ENCODE results near the gene SORBS2. TPM values are rescaled to one million over a fixed set of nuclear protein-coding genes. Genes with fewer than 3 reads are reported as not detected.

SORBS2 gene
- total and polyA plus RNA-seq, 12 donors: 175 to 3,169 (median 1,523) TPM

DNA sequence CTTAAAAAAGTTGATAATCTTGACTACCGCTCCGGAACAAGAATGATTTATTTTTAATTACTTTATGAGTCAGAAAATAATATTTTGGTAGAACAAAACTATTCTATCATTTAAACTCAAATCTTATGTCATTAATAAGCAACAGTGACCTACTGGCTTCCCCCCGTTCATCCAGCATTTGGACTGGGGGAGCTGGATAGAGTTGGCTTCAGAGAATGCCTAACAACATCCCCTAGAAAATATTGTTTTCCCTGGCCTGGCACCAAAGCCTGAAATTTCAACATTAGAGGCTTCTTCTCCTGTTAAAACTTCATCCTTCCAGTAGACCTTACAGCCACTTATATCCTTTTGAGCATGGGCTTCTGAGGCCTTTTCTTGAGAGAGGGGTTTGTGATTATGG lies 221.0 kb downstream of the SORBS2 start:
- Histone ChIP-seq H3K4me3 (no peak overlapping the region), H3K36me3 (peaks cover 0 to 30% (median 0%) of the 10 kb centered on the region in 9 donors), H3K27ac (peak overlapping the region in 5 of 10 donors; percentile 34 to 67 (median 49)), H3K9me3 (no peaks in the 10 kb centered on the region), H3K27me3 (peaks cover 0 to 19% (median 0%) of the 10 kb centered on the region in 7 donors), H3K4me1 (peaks cover 0 to 42% (median 16%) of the 10 kb centered on the region in 9 donors)
- WGBS, 2 donors: 69 to 73% methylated on average over 3 of the region's 3 CpGs
- peak in 1 of 8 donors; percentile 2 for ATAC-seq
- DNase-seq: no peak
- TF ChIP-seq, protein P1, sequence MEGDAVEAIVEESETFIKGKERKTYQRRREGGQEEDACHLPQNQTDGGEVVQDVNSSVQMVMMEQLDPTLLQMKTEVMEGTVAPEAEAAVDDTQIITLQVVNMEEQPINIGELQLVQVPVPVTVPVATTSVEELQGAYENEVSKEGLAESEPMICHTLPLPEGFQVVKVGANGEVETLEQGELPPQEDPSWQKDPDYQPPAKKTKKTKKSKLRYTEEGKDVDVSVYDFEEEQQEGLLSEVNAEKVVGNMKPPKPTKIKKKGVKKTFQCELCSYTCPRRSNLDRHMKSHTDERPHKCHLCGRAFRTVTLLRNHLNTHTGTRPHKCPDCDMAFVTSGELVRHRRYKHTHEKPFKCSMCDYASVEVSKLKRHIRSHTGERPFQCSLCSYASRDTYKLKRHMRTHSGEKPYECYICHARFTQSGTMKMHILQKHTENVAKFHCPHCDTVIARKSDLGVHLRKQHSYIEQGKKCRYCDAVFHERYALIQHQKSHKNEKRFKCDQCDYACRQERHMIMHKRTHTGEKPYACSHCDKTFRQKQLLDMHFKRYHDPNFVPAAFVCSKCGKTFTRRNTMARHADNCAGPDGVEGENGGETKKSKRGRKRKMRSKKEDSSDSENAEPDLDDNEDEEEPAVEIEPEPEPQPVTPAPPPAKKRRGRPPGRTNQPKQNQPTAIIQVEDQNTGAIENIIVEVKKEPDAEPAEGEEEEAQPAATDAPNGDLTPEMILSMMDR (IDR thresholded peaks at IDR 0.05): no peak
- intact Hi-C loops (cut with DNase I): loop anchor here in 3 of 10 donors (10.0 kb wide), 3 partner anchors 116 to 386 kb away; partner anchors contain the start of genes CCDC110 (in 1 of the 3), CFAP97 (in 1 of the 3), SNX25 (in 1 of the 3) and UFSP2 (in 1 of the 3)

DNA sequence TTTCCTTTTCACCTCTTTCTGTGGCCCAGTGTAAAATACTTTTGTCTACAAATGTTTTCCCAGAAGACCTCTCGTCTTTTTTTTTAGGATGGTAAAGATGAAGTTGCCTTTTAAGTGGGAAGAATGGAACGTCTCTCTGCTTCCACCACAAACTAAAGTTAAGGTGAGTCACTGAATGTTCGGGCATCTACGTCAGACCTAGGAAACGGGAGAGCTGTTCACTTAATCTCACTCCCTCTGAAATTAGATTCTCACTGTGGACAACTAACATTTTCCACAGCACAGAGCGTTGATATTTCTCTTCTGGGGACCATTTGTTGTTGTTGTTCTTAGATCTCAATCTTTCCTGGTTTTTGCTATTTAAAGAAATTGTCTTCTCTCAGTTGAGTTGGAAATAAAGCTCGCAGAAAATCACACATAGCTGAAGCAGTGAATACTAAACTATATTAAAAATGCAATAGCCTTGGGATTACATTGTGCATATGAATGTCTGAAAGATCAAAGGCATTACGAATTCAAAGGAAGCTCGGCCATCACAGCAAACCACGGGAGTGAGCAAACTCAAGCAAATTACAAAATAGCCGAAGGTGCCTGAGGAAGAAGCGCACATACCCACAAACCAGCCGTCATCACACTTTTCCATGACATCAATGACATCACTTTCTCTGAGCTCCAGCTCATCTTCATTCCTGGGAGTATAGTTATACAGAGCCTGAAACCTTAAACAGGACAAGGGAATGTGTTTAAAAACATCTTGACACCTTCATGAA lies 222.7 kb downstream of the SORBS2 start:
- intact Hi-C loops (cut with DNase I): no loop called here
- ATAC-seq (peak in 5 of 8 donors; percentile 26 to 38 (median 31)), DNase-seq (no peak)
- 78 to 84% methylated on average over 13 of the region's 13 CpGs for WGBS, 2 donors
- Histone ChIP-seq H3K4me3 (no peak overlapping the region), H3K9me3 (no peaks in the 10 kb centered on the region), H3K4me1 (peaks cover 0 to 37% (median 16%) of the 10 kb centered on the region in 9 donors), H3K27me3 (peaks cover 0 to 19% (median 0%) of the 10 kb centered on the region in 7 donors), H3K27ac (peak overlapping the region in 6 of 10 donors; percentile 17 to 67 (median 58)), H3K36me3 (peaks cover 0 to 37% (median 0%) of the 10 kb centered on the region in 9 donors)
- TF ChIP-seq, protein P1 (IDR thresholded peaks at IDR 0.05): no peak

DNA sequence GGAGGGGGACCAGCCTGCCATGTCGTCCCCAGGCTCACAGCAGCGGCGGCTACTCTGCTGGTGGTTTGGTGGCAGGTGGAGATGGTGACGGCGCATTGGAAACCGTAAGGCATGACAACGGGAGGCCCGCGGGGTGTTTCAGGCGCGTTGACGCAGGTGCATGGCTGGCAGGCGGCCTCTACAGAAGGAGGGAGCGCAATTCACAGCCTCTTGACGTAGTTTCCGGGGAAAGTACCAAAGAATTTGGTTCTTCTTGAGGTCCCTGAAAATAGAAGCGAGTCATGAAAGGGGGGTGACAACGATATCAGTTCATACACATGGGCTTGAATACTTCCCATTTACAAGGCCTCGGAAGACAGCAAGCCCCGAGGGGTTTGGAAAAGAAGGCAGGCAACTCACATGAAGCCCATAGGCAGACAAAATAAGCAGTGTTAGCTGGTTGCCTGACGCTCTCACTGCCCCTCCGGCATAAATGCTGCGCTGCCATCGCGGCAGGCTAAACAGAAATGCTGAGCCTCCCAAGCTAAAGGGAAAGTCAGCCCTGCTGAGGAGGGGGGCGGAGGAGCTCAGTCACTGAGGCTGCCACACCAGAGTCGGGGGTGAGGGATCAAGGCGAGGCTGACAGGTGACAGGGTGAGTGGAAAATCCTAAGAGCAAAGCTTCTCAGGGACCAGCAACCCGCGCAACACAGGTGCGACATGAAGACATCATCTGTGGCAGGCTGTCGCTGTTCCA lies 224.4 kb downstream of the SORBS2 start:
- intact Hi-C loops (cut with DNase I): no loop called here
- TF ChIP-seq, protein P1 (IDR thresholded peaks at IDR 0.05): no peak
- ATAC-seq (peak in 6 of 8 donors; percentile 7 to 82 (median 20)), DNase-seq (no peak)
- H3K9me3 ChIP-seq: no peaks in the 10 kb centered on the region
- H3K4me3 ChIP-seq: no peak overlapping the region
- H3K27ac ChIP-seq: peak overlapping the region in 5 of 10 donors; percentile 29 to 73 (median 44)
- peaks cover 0 to 33% (median 12%) of the 10 kb centered on the region in 9 donors for H3K4me1 ChIP-seq
- peaks cover 0 to 37% (median 0%) of the 10 kb centered on the region in 9 donors for H3K36me3 ChIP-seq
- 56 to 64% methylated on average over 32 of the region's 32 CpGs for WGBS, 2 donors
- H3K27me3 ChIP-seq: peaks cover 0 to 16% (median 0%) of the 10 kb centered on the region in 7 donors

DNA sequence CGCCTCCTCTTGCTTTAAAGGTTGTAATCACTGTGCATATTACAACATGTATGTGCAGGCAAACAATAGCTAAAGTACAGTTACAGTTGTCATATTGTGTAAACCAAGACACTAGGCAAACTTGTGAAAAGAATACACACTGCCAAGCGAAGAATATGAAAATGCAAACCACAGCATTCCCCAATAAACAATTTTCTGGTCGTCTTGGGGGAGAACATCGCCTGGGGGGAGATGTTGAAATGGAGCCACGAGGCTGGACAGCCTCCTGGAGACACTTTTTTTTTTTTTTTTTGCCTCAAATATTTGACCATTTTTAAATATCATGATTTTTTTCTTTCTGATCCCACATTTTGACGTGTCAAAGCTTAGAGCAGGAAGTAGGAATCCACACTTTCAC lies 225.0 kb downstream of the SORBS2 start:
- H3K27me3 ChIP-seq: peaks cover 0 to 16% (median 0%) of the 10 kb centered on the region in 7 donors
- peaks cover 0 to 37% (median 0%) of the 10 kb centered on the region in 9 donors for H3K36me3 ChIP-seq
- intact Hi-C loops (cut with DNase I): no loop called here
- H3K9me3 ChIP-seq: no peaks in the 10 kb centered on the region
- no peak for DNase-seq
- H3K27ac ChIP-seq: peak overlapping the region in 4 of 10 donors; percentile 29 to 67 (median 37)
- H3K4me3 ChIP-seq: no peak overlapping the region
- H3K4me1 ChIP-seq: peaks cover 0 to 31% (median 10%) of the 10 kb centered on the region in 9 donors
- 71 to 75% methylated on average over 6 of the region's 6 CpGs for WGBS, 2 donors
- TF ChIP-seq, protein P1 (IDR thresholded peaks at IDR 0.05): no peak
- no peak for ATAC-seq

All from heart right ventricle (tissue), 16 donors.